Stomach (tissue), 4 donors: ENCODE results near the gene DYRK2.

Experiments
- CTCF ChIP-seq, 7 experiments: fragments of 450-650 bp in 4 of 7; fragments of 200-600 bp in 3 of 7; sonication (generic) in 3 of 7; IDR thresholded peaks; one replicate each; pipeline ENCODE4 v1.5.1; 2016 to 2019; ENCODE audit warnings: antibody characterized with exemption in 7 of 7, control low read depth in 2 of 7, mild to moderate bottlenecking in 1 of 7
- EP300 ChIP-seq: sonication (generic); formaldehyde crosslinking; IDR thresholded peaks from one replicate; pipeline ENCODE4 v1.6.1; 2017; ENCODE audit warnings: antibody characterized with exemption

- no peak for TF ChIP-seq CTCF (IDR thresholded peaks at IDR 0.05)
- no peak for TF ChIP-seq EP300
Measured at GRCh38 chr12:67646775-67647174, 1.8 kb upstream of the DYRK2 start.
